H1 (cell line): ENCODE measurements around the gene RNF220. TPM values are rescaled to one million over a fixed set of nuclear protein-coding genes. Genes with fewer than 3 reads are reported as not detected.

Experiments used
- CTCF ChIA-PET: fragments of 300-600 bp; sonication (Branson Sonifier 250); formaldehyde crosslinking; loops from one replicate; lab custom pipeline; 2021; ENCODE audit not compliant: partially characterized antibody; lab: Charles Lee
- POLR2A ChIA-PET: fragments of 300-600 bp; sonication (Branson Sonifier 250); formaldehyde crosslinking; loops from one replicate; lab custom pipeline; 2021; ENCODE audit warnings: inconsistent platforms; ENCODE audit not compliant: partially characterized antibody; lab: Charles Lee
- DNase-seq, 2 experiments: peaks; one replicate each; pipeline versions ENCODE4 v3.0.0 to v3.0.0-alpha.2; 2010 to 2022; ENCODE audit warnings: low spot score in 2 of 2, low read depth in 1 of 2, mixed read lengths in 1 of 2
- FAIRE-seq: peaks from 2 replicates; lab custom pipeline; 2011; peaks lifted over from hg19 to GRCh38; lab: Jason Lieb, UNC
- H2AFZ ChIP-seq: 2 replicates; pipeline ENCODE4 v1.8.1; 2012; ENCODE audit warnings: low read length, inconsistent platforms
- H2AK5ac ChIP-seq: 2 replicates; pipeline ENCODE4 v1.6.1; 2013; ENCODE audit warnings: low read depth, low read length
- H2BK120ac ChIP-seq: replicated peaks from 2 replicates; pipeline ENCODE3; 2013; ENCODE audit warnings: low read depth, low read length, inconsistent platforms
- H2BK12ac ChIP-seq: 2 replicates; pipeline ENCODE4 v1.6.1; 2013; ENCODE audit warnings: low read depth, low read length
- H2BK15ac ChIP-seq: 2 replicates; pipeline ENCODE4 v1.6.1; 2013; ENCODE audit warnings: low read length
- H2BK20ac ChIP-seq: 2 replicates; pipeline ENCODE4 v1.6.1; 2013; ENCODE audit warnings: low read length
- H2BK5ac ChIP-seq: 2 replicates; pipeline ENCODE4 v1.6.1; 2013; ENCODE audit warnings: low read depth, low read length
- H3K14ac ChIP-seq: 2 replicates; pipeline ENCODE4 v1.6.1; 2013; ENCODE audit warnings: inconsistent platforms; ENCODE audit not compliant: insufficient read length
- H3K18ac ChIP-seq: 2 replicates; pipeline ENCODE4 v1.6.1; 2013; ENCODE audit warnings: low read length; ENCODE audit errors: extremely low read depth
- H3K23ac ChIP-seq: 2 replicates; pipeline ENCODE4 v1.6.1; 2013; ENCODE audit warnings: inconsistent platforms; ENCODE audit not compliant: insufficient read length
- H3K23me2 ChIP-seq: 2 replicates; pipeline ENCODE4 v1.6.1; 2013; ENCODE audit warnings: low read depth, low read length
- H3K27ac ChIP-seq: 2 replicates; pipeline ENCODE4 v1.6.1; 2011; ENCODE audit warnings: low read depth, low read length, inconsistent platforms
- H3K27me3 ChIP-seq, 4 experiments: replicated peaks in 1 of 4; 1 replicate in 1 of 4; 2 replicates in 3 of 4; pipeline versions ENCODE4 v1.6.1 to v1.8.1; 2011 to 2013; ENCODE audit warnings: low read length in 3 of 4, mild to moderate bottlenecking in 3 of 4, inconsistent platforms in 2 of 4, mixed read lengths in 2 of 4, moderate library complexity in 1 of 4; ENCODE audit not compliant: control insufficient read depth in 3 of 4, insufficient read depth in 3 of 4; ENCODE audit errors: extremely low read depth in 1 of 4
- H3K36me3 ChIP-seq, 4 experiments: 2 replicates each; pipeline versions ENCODE4 v1.6.1 to v1.8.1; 2011 to 2013; ENCODE audit warnings: mild to moderate bottlenecking in 4 of 4, low read length in 3 of 4, moderate library complexity in 2 of 4, control low read depth in 1 of 4, inconsistent platforms in 1 of 4; ENCODE audit not compliant: insufficient read depth in 4 of 4, control insufficient read depth in 2 of 4
- H3K4ac ChIP-seq: replicated peaks from 2 replicates; pipeline ENCODE3; 2013; ENCODE audit warnings: low read length, low read depth, mixed read lengths, inconsistent platforms; ENCODE audit not compliant: insufficient read length
- H3K4me1 ChIP-seq, 4 experiments: replicated peaks in 1 of 4; 1 replicate in 1 of 4; 2 replicates in 3 of 4; pipeline versions ENCODE4 v1.6.1 to v1.8.1; 2011 to 2013; ENCODE audit warnings: low read length in 3 of 4, inconsistent platforms in 2 of 4, mixed read lengths in 1 of 4; ENCODE audit not compliant: insufficient read depth in 4 of 4, control insufficient read depth in 3 of 4
- H3K4me2 ChIP-seq, 2 experiments: 2 replicates each; pipeline versions ENCODE4 v1.6.1 to v1.8.1; 2011 to 2013; ENCODE audit warnings: low read depth in 2 of 2, low read length in 2 of 2, control low read depth in 1 of 2, inconsistent platforms in 1 of 2, mild to moderate bottlenecking in 1 of 2; ENCODE audit not compliant: insufficient read depth in 1 of 2
- H3K4me3 ChIP-seq, 4 experiments: fragments of 200-600, 300-600 bp in 1 of 4; sonication (generic), shearing (Covaris generic), sonication (Bioruptor Twin) in 1 of 4; 2 replicates each; pipeline versions ENCODE4 v1.5.1 to v1.8.1; 2011 to 2016; ENCODE audit warnings: low read length in 4 of 4, low read depth in 3 of 4, control low read depth in 2 of 4, inconsistent platforms in 2 of 4, mild to moderate bottlenecking in 2 of 4, mixed read lengths in 1 of 4, moderate library complexity in 1 of 4; ENCODE audit not compliant: insufficient read depth in 2 of 4; ENCODE audit errors: extremely low read depth in 1 of 4
- H3K56ac ChIP-seq: replicated peaks from 2 replicates; pipeline ENCODE3; 2013; ENCODE audit warnings: low read depth, mild to moderate bottlenecking, mixed read lengths, low read length, inconsistent platforms; ENCODE audit not compliant: insufficient read length
- H3K79me1 ChIP-seq: 2 replicates; pipeline ENCODE4 v1.6.1; 2013; ENCODE audit warnings: low read depth, low read length, control low read depth
- H3K79me2 ChIP-seq, 2 experiments: 2 replicates each; pipeline versions ENCODE4 v1.6.1 to v1.8.1; 2012 to 2013; ENCODE audit warnings: low read length in 2 of 2, mild to moderate bottlenecking in 2 of 2, inconsistent platforms in 1 of 2; ENCODE audit not compliant: insufficient read depth in 2 of 2, control insufficient read depth in 1 of 2
- H3K9ac ChIP-seq, 4 experiments: replicated peaks in 1 of 4; 1 replicate in 1 of 4; 2 replicates in 3 of 4; pipeline versions ENCODE4 v1.6.1 to v1.8.1; 2011 to 2013; ENCODE audit warnings: low read depth in 3 of 4, low read length in 3 of 4, control low read depth in 2 of 4, mild to moderate bottlenecking in 2 of 4, moderate library complexity in 2 of 4, inconsistent platforms in 1 of 4; ENCODE audit errors: extremely low read depth in 1 of 4
- H3K9me3 ChIP-seq, 2 experiments: 2 replicates each; pipeline versions ENCODE4 v1.6.1 to v1.8.1; 2012 to 2013; ENCODE audit warnings: mild to moderate bottlenecking in 2 of 2, moderate library complexity in 2 of 2, control low read depth in 1 of 2, inconsistent platforms in 1 of 2, low read depth in 1 of 2, low read length in 1 of 2, mixed read lengths in 1 of 2; ENCODE audit not compliant: insufficient read depth in 2 of 2
- H4K20me1 ChIP-seq, 2 experiments: replicated peaks in 1 of 2; 2 replicates each; pipeline versions ENCODE3 to v1.8.1; 2011 to 2013; ENCODE audit warnings: inconsistent platforms in 2 of 2, low read length in 2 of 2, mild to moderate bottlenecking in 1 of 2; ENCODE audit not compliant: insufficient read depth in 2 of 2, control insufficient read depth in 1 of 2
- H4K5ac ChIP-seq: 2 replicates; pipeline ENCODE4 v1.6.1; 2013; ENCODE audit warnings: low read length, low read depth, mixed read lengths, inconsistent platforms; ENCODE audit not compliant: insufficient read length
- H4K8ac ChIP-seq: 2 replicates; pipeline ENCODE4 v1.8.0; 2013; ENCODE audit warnings: mild to moderate bottlenecking, moderate library complexity, low read length, inconsistent platforms; ENCODE audit not compliant: insufficient read depth; ENCODE audit errors: extremely low read depth
- H4K91ac ChIP-seq: replicated peaks from 2 replicates; pipeline ENCODE3; 2013; ENCODE audit warnings: low read length, mixed read lengths, inconsistent platforms; ENCODE audit not compliant: insufficient read length
- BACH1 ChIP-seq: IDR thresholded peaks from 2 replicates; pipeline ENCODE4 v1.6.1; 2012; ENCODE audit warnings: low read length, improper control_type of control experiment
- CEBPB ChIP-seq: IDR thresholded peaks from 2 replicates; pipeline ENCODE4 v1.6.1; 2012; ENCODE audit warnings: low read depth, low read length
- EP300 ChIP-seq, 2 experiments: IDR thresholded peaks; 1 replicate in 1 of 2; 2 replicates in 1 of 2; pipeline ENCODE4 v1.6.1; 2011 to 2012; ENCODE audit warnings: low read depth in 2 of 2, low read length in 2 of 2, mild to moderate bottlenecking in 2 of 2, borderline replicate concordance in 1 of 2, inconsistent platforms in 1 of 2, moderate library complexity in 1 of 2
- EZH2 ChIP-seq: fragments of 200-600 bp; sonication (generic); IDR thresholded peaks from 2 replicates; pipeline ENCODE4 v1.7.1; 2012; ENCODE audit warnings: low read depth, mild to moderate bottlenecking, moderate library complexity, low read length, inconsistent platforms; ENCODE audit not compliant: severe bottlenecking
- JUN ChIP-seq: IDR thresholded peaks from 2 replicates; pipeline ENCODE4 v1.6.1; 2011; ENCODE audit warnings: low read depth, mild to moderate bottlenecking, improper control_type of control experiment, low read length
- JUND ChIP-seq: IDR thresholded peaks from 2 replicates; pipeline ENCODE4 v1.6.1; 2011; ENCODE audit warnings: mild to moderate bottlenecking, improper control_type of control experiment, low read length
- KDM1A ChIP-seq: fragments of 200-600, 300-600 bp; sonication (generic); IDR thresholded peaks from 2 replicates; pipeline ENCODE4 v1.7.1; 2016; ENCODE audit warnings: mild to moderate bottlenecking, low read length, borderline replicate concordance
- POLR2A ChIP-seq, 2 experiments: IDR thresholded peaks; 1 replicate in 1 of 2; 2 replicates in 1 of 2; pipeline ENCODE4 v1.6.1; 2011; ENCODE audit warnings: low read depth in 2 of 2, low read length in 2 of 2, mild to moderate bottlenecking in 2 of 2; ENCODE audit errors: control extremely low read depth in 1 of 2
- SP4 ChIP-seq: IDR thresholded peaks from 2 replicates; pipeline ENCODE4 v1.6.1; 2012; ENCODE audit warnings: low read length, inconsistent platforms
- SRF ChIP-seq: IDR thresholded peaks from 2 replicates; pipeline ENCODE4 v1.6.1; 2011; ENCODE audit warnings: mild to moderate bottlenecking, low read depth, low read length, moderate library complexity
- TEAD4 ChIP-seq: IDR thresholded peaks from 2 replicates; pipeline ENCODE4 v1.6.1; 2012; ENCODE audit warnings: low read depth, low read length, inconsistent platforms, mixed read lengths
- YY1 ChIP-seq: IDR thresholded peaks from 2 replicates; pipeline ENCODE4 v1.6.1; 2011; ENCODE audit warnings: low read depth, mild to moderate bottlenecking, low read length
- ZNF274 ChIP-seq: IDR thresholded peaks from 2 replicates; pipeline ENCODE4 v1.7.0; 2012; ENCODE audit warnings: low read length, borderline replicate concordance; ENCODE audit errors: extremely low read depth
- WGBS, 2 experiments: shearing (Covaris generic) in 1 of 2; methylation state at CpG; one replicate each; pipeline versions ENCODE4 v1.1.6 to v1.1.7; 2013 to 2015; ENCODE audit warnings: low lambda C conversion rate in 2 of 2, mixed read lengths in 2 of 2, inconsistent platforms in 1 of 2, low coverage in 1 of 2, missing lambda C conversion rate in 1 of 2; ENCODE audit not compliant: insufficient replicate concordance in 2 of 2, insufficient coverage in 1 of 2, insufficient read length in 1 of 2; ENCODE audit errors: extremely low coverage in 1 of 2, missing lambda C conversion rate in 1 of 2; 5-methylcytosine and 5-hydroxymethylcytosine counted together
- polyA plus RNA-seq, 7 experiments: library from polyadenylated mRNA; depleted of rRNA in 3 of 7; stranded (reverse) in 5 of 7; unstranded in 2 of 7; fragments of >200 nt in 5 of 7; fragments of 200-250 nt in 2 of 7; gene quantifications; 1 replicate in 5 of 7; 2 replicates in 1 of 7; 4 replicates in 1 of 7; pipeline versions ENCODE4 v1.2.1 to v1.2.3, GENCODE V29; 2011 to 2013; ENCODE audit warnings: missing spikeins in 2 of 7, mixed read lengths in 2 of 7
- total RNA-seq: library from RNA; stranded (reverse); fragmentation: NEBNext Ultra II Directional; extraction: Animal tissue kit (Norgen Biotek cat#: 25700); gene quantifications from 2 replicates; pipeline ENCODE4 v1.2.1, GENCODE V29; 2021
- TF ChIP-seq, protein P1 (sequence below): IDR thresholded peaks from 2 replicates; pipeline ENCODE4 v1.6.1; 2012; ENCODE audit warnings: inconsistent platforms

Gene RNF220
- total and polyA plus RNA-seq, 2 of the 8 experiments (the other 6 are each of a cell fraction or from before 2014, with no cell fraction given) = 123 to 160 TPM

DNA sequence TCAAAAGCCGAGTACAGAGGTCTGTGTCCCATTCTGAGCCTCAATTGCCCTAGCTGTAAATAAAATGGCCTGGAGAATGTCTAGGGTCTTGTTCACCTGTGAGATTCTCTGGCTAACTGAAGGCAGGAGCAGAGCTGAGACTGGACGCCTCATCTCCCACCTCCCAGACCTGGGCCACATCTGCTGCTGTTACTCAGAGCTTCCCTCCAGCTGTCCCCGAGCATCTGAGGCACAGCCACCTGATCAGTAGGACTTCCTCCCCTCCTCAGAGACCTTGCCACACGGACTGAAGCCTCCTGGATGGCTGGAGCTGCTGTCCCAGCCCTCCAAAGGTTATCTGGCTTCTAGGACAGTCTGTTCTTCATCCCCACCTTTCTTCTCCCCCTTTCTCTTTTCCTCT, 206.8 kb downstream of the RNF220 start:
- Histone ChIP-seq H3K27ac (no peak overlapping the region), H3K4me2 (no peak overlapping the region), H3K4ac (no peak overlapping the region), H4K20me1 (peaks cover 0 to 10% of the 10 kb centered on the region in 2 experiments), H3K23me2 (peaks cover 3% of the 10 kb centered on the region; the same call in 1 of the 2 replicates), H2BK120ac (no peak overlapping the region), H3K27me3 (peaks cover 0 to 2% (median 1%) of the 10 kb centered on the region in 4 experiments; a peak in 3 of 7 replicates), H3K9me3 (no peaks in the 10 kb centered on the region), H2BK20ac (no peak overlapping the region), H3K18ac (no peak overlapping the region), H3K9ac (no peak overlapping the region), H3K36me3 (peaks cover 0 to 4% (median under 1%) of the 10 kb centered on the region in 4 experiments; a peak in 1 of 8 replicates), H4K91ac (no peak overlapping the region), H3K4me1 (peaks cover 2 to 23% (median 13%) of the 10 kb centered on the region in 4 experiments; a peak in 6 of 7 replicates), H2BK5ac (no peak overlapping the region), H2BK12ac (no peak overlapping the region), H3K56ac (no peak overlapping the region), H3K23ac (no peak overlapping the region), H4K5ac (no peak overlapping the region), H3K4me3 (no peak overlapping the region), H4K8ac (no peak overlapping the region), H3K79me1 (no peaks in the 10 kb centered on the region), H3K14ac (no peak overlapping the region), H2BK15ac (no peak overlapping the region), H2AFZ (no peak overlapping the region), H3K79me2 (no peaks in the 10 kb centered on the region), H2AK5ac (no peak overlapping the region)
- FAIRE-seq (no peak), DNase-seq (no peak)
- 87% methylated on average over 4 of the region's 4 CpGs; no CpG with 5 or more reads in 1 of the 2 experiments for WGBS, 2 experiments
- ChIA-PET POLR2A (interaction anchor here (1.2 to 6.8 kb wide), 4 partner anchors 17 to 40 kb away, joined by 3 to 58 read pairs (median 4); no protein-coding TSS in a partner anchor), CTCF (interaction anchor here (0.6 to 7.0 kb wide), 10 partner anchors 19 to 317 kb away, joined by 3 to 129 read pairs (median 18); no protein-coding TSS in a partner anchor)
- TF ChIP-seq JUN (no peak), ZNF274 (no peak), EZH2 (no peak), TEAD4 (no peak), POLR2A (IDR thresholded peaks at IDR 0.05; ENCODE audit: control extremely low read depth in 1 of 2, low read depth in 2 of 2, low read length in 2 of 2) (no peak), SRF (no peak), SP4 (no peak), BACH1 (no peak), KDM1A (no peak), YY1 (no peak), EP300 (IDR thresholded peaks at IDR 0.05; ENCODE audit: borderline replicate concordance in 1 of 2, low read depth in 2 of 2, low read length in 2 of 2) (no peak), CEBPB (no peak), JUND (no peak)
- TF ChIP-seq, protein P1, sequence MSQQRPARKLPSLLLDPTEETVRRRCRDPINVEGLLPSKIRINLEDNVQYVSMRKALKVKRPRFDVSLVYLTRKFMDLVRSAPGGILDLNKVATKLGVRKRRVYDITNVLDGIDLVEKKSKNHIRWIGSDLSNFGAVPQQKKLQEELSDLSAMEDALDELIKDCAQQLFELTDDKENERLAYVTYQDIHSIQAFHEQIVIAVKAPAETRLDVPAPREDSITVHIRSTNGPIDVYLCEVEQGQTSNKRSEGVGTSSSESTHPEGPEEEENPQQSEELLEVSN = no peak
